IPS-20b (cell line): ENCODE data around the gene CBFB.

Experiments
- H3K27ac ChIP-seq: one replicate; pipeline ENCODE4 v1.5.1; 2013; ENCODE audit warnings: low read length
- H3K27me3 ChIP-seq: 2 replicates; pipeline ENCODE4 v1.6.1; 2013; ENCODE audit warnings: mild to moderate bottlenecking, low read length, inconsistent platforms; ENCODE audit not compliant: insufficient read depth
- H3K36me3 ChIP-seq: 2 replicates; pipeline ENCODE4 v1.6.1; 2013; ENCODE audit warnings: low read depth, mild to moderate bottlenecking, inconsistent platforms, low read length, moderate library complexity; ENCODE audit not compliant: insufficient read depth
- H3K4me1 ChIP-seq: 2 replicates; pipeline ENCODE4 v1.6.1; 2013; ENCODE audit warnings: mild to moderate bottlenecking, control low read depth, inconsistent platforms, low read length, moderate library complexity; ENCODE audit not compliant: insufficient read depth
- H3K4me3 ChIP-seq: 2 replicates; pipeline ENCODE4 v1.5.1; 2013; ENCODE audit warnings: mild to moderate bottlenecking, low read length, inconsistent platforms
- H3K9ac ChIP-seq: 2 replicates; pipeline ENCODE4 v1.6.1; 2013; ENCODE audit warnings: low read depth, mild to moderate bottlenecking, inconsistent platforms, low read length, moderate library complexity
- H3K9me3 ChIP-seq: 2 replicates; pipeline ENCODE4 v1.6.1; 2013; ENCODE audit warnings: mild to moderate bottlenecking, low read depth, low read length, inconsistent platforms; ENCODE audit not compliant: insufficient read depth

Gene CBFB

GRCh38 chr16:67084345-67085028 lies 55.5 kb downstream of the CBFB start:
- Histone ChIP-seq H3K36me3 (no peaks in the 10 kb centered on the region), H3K4me1 (no peaks in the 10 kb centered on the region), H3K9me3 (no peaks in the 10 kb centered on the region), H3K9ac (no peak overlapping the region), H3K27ac (no peak overlapping the region), H3K27me3 (no peaks in the 10 kb centered on the region), H3K4me3 (no peak overlapping the region)

- Histone ChIP-seq H3K36me3 (no peaks in the 10 kb centered on the region), H3K4me3 (no peak overlapping the region)
Observed at GRCh38 chr16:67086822-67087221, 57.9 kb downstream of the CBFB start.

DNA sequence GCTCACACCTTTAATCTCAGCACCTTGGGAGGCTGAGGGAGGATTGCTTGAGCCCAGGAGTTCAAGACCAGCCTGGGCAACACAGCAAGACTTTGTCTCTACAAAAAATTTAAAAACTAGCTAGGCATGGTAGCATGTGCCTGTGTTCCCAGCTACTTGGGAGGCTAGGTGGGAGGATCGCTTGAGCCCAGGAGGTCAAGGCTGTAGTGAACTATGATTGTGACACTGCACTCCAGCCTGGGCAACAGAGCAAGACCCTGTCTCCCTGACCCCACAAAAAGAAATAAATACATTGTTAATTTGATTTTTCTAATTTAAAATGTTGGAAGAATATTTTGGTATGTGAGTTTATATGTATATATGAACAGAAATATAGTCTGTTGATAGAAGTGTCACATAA lies 58.3 kb downstream of the CBFB start:
- H3K36me3 ChIP-seq = no peaks in the 10 kb centered on the region
- H3K9me3 ChIP-seq = no peaks in the 10 kb centered on the region
- H3K27me3 ChIP-seq = no peaks in the 10 kb centered on the region
- H3K4me1 ChIP-seq = no peaks in the 10 kb centered on the region
- H3K27ac ChIP-seq = no peak overlapping the region
- no peak overlapping the region for H3K9ac ChIP-seq
- H3K4me3 ChIP-seq = no peak overlapping the region

More at GRCh38 chr16:67086822-67087221, 57.9 kb downstream of the CBFB start:
- H3K9ac ChIP-seq = no peak overlapping the region
- no peaks in the 10 kb centered on the region for H3K4me1 ChIP-seq
- H3K9me3 ChIP-seq = no peaks in the 10 kb centered on the region
- H3K27ac ChIP-seq = no peak overlapping the region
- H3K27me3 ChIP-seq = no peaks in the 10 kb centered on the region

GRCh38 chr16:67087803-67088202 lies 58.9 kb downstream of the CBFB start:
- Histone ChIP-seq H3K9ac (no peak overlapping the region), H3K9me3 (no peaks in the 10 kb centered on the region), H3K4me3 (no peak overlapping the region), H3K27me3 (no peaks in the 10 kb centered on the region), H3K4me1 (no peaks in the 10 kb centered on the region), H3K27ac (no peak overlapping the region), H3K36me3 (no peaks in the 10 kb centered on the region)

DNA sequence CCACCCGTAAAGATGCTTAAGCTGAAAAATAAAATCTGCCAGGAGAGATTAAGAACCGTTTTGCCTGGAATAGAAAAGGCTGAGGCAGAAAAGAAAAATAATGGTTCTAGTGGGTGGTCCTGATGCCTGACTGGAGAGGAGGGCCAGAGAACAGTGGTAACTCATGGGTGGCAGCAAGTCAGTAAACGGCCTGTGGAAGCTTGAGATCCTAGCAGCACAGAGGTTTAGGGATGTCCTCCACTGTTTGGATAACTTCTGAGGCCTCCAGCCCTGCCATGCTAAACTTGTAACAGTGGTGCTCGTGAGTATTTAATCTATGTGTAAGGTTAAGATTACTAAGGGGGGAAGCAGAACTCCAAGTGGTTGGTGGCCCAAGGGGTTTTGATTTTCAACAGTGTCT lies 59.6 kb downstream of the CBFB start:
- Histone ChIP-seq H3K36me3 (no peaks in the 10 kb centered on the region), H3K27ac (no peak overlapping the region), H3K4me1 (no peaks in the 10 kb centered on the region), H3K9ac (no peak overlapping the region), H3K27me3 (no peaks in the 10 kb centered on the region), H3K9me3 (no peaks in the 10 kb centered on the region), H3K4me3 (no peak overlapping the region)

- no peaks in the 10 kb centered on the region for H3K27me3 ChIP-seq
- H3K4me3 ChIP-seq = no peak overlapping the region
- no peak overlapping the region for H3K27ac ChIP-seq
- H3K9me3 ChIP-seq = no peaks in the 10 kb centered on the region
- no peak overlapping the region for H3K9ac ChIP-seq
- no peaks in the 10 kb centered on the region for H3K36me3 ChIP-seq
- no peaks in the 10 kb centered on the region for H3K4me1 ChIP-seq
Observed at GRCh38 chr16:67089101-67089500, 60.2 kb downstream of the CBFB start.

DNA sequence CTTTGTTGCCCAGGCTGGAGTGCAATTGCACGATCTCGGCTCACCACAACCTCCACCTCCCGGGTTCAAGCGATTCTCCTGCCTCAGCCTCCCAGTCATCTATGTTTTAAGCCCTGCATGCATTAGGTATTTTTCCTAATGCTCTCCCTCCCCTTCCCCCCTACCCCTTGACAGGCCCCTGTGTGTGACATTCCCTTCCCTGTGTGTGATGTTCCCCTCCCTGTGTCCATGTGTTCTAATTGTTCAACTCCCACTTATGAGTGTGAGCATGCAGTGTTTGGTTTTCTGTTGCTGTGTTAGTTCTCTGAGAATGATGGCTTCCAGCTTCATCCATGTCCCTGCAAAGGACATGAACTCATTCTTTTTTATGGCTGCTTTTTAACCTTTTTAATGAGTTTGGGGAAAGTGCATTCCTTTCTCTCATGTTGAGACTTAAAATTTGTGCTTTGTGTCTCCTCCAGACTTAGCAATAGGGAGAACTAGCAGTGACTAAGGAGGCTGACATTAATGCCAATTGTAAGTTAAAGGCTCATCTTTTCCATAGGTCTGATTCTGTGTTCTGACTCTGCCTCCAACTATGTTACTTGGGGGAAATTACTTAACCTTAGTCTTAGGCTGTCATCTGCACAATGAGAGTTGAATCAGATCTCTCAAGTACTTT lies 63.1 kb downstream of the CBFB start:
- Histone ChIP-seq H3K4me1 (no peaks in the 10 kb centered on the region), H3K27ac (no peak overlapping the region), H3K9ac (no peak overlapping the region), H3K9me3 (no peaks in the 10 kb centered on the region), H3K27me3 (no peaks in the 10 kb centered on the region), H3K4me3 (no peak overlapping the region), H3K36me3 (no peaks in the 10 kb centered on the region)

- H3K27me3 ChIP-seq = no peaks in the 10 kb centered on the region
- H3K27ac ChIP-seq = no peak overlapping the region
- no peaks in the 10 kb centered on the region for H3K4me1 ChIP-seq
- H3K4me3 ChIP-seq = no peak overlapping the region
- no peak overlapping the region for H3K9ac ChIP-seq
- H3K36me3 ChIP-seq = no peaks in the 10 kb centered on the region
- no peaks in the 10 kb centered on the region for H3K9me3 ChIP-seq
Observed at GRCh38 chr16:67093098-67093726, 64.3 kb downstream of the CBFB start.

DNA sequence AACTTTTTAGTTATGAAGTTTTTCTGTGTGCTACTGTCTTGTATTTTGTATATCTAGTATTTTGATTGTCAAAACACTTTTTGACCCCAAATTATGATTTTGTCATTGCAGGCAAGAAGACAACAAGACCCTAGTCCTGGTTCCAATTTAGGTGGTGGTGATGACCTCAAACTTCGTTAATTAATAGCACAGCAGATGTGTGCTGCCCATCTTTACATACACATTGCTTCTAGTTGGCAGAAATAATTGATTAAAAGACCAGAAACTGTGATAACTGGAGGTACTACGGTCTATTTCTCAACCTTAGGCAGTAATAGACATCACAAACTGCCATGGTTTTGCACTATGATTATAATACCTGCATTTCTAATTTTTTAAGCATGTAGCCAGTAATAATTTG lies 69.7 kb downstream of the CBFB start:
- Histone ChIP-seq H3K4me3 (no peak overlapping the region), H3K9ac (no peak overlapping the region), H3K27ac (no peak overlapping the region), H3K9me3 (no peaks in the 10 kb centered on the region), H3K27me3 (no peaks in the 10 kb centered on the region), H3K36me3 (peaks cover 7% of the 10 kb centered on the region), H3K4me1 (no peaks in the 10 kb centered on the region)

GRCh38 chr16:67100569-67101310 lies 71.8 kb downstream of the CBFB start:
- Histone ChIP-seq H3K27ac (no peak overlapping the region), H3K9me3 (no peaks in the 10 kb centered on the region), H3K27me3 (no peaks in the 10 kb centered on the region), H3K36me3 (peaks cover 7% of the 10 kb centered on the region), H3K9ac (no peak overlapping the region), H3K4me1 (no peaks in the 10 kb centered on the region), H3K4me3 (no peak overlapping the region)

GRCh38 chr16:67101311-67102082 lies 72.5 kb downstream of the CBFB start:
- Histone ChIP-seq H3K9me3 (no peaks in the 10 kb centered on the region), H3K9ac (no peak overlapping the region), H3K27ac (no peak overlapping the region), H3K4me1 (no peaks in the 10 kb centered on the region), H3K27me3 (no peaks in the 10 kb centered on the region), H3K36me3 (peaks cover 7% of the 10 kb centered on the region), H3K4me3 (no peak overlapping the region)
